SKM-1 (cell line): ENCODE data around the gene DLGAP4.

ENCODE experiments used
- DNase-seq: peaks from one replicate; lab custom pipeline; 2025; ENCODE audit not compliant: unreplicated experiment; lab: John Stamatoyannopoulos, UW

DLGAP4 gene

GRCh38 chr20:36352843-36353553, 46.9 kb downstream of the DLGAP4 start:
- no peak for DNase-seq

DNA sequence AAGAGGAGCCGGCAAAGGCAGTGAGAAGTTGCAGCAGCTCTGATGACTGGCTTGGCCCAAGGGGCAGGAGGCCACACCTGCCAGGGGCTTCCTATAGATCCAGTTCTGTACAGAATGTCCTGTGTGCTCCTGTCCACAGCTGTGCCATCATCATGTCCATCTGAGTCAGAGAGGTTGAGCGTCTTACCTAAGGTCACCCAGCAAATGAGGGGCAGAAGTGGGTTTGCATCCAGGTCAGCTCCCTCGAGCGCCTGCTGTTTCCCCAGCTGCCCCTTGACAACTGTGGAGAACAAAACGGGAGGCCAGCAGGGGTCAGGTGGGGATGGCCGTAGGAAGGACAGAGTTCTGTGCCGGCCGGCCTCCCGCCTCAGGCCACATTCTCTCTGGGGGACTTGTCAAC, 47.6 kb downstream of the DLGAP4 start:
- DNase-seq: no peak

GRCh38 chr20:36355469-36356171, 49.5 kb downstream of the DLGAP4 start:
- DNase-seq: no peak

- no peak for DNase-seq
Observed at GRCh38 chr20:36359668-36360406, 53.7 kb downstream of the DLGAP4 start.

DNA sequence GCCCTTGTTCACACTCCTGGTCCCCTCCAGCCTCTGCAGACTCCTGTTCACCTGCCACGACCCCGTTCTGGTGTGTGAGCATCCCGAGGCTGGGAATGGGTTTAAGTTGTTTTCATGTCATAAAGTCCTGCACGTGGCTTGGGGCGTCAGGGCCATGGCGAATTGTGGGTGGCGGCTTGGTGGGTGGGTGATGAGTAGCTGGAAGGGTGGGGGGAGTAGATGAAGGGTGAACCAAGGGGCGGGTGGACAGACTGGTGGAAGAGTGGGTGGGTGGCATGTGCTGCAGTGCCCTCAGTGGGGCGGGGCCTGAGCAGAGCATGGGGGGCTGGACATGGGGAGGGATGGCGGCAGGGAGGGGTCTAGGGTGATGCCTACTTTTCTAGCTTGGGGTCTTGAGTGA, 54.3 kb downstream of the DLGAP4 start:
- DNase-seq: no peak

DNA sequence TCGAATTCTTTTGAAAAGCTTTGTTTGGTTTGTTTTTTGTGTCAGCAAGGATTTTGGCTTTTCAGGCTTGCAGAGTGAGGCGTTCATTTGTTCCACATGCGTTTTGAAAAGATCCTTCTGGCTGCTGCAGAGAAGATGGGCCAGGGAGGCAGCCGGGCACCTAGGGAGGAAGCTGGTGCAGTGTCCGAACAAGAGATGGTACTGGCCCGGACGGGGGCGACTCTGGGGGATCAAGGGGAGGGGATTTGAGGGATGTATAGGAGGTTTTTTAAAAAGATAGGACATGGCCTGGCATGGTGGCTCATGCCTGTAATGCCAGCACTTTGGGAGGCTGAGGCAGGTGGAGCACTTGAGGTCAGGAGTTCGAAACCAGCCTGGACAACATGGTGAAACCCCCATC, 55.3 kb downstream of the DLGAP4 start:
- no peak for DNase-seq

DNA sequence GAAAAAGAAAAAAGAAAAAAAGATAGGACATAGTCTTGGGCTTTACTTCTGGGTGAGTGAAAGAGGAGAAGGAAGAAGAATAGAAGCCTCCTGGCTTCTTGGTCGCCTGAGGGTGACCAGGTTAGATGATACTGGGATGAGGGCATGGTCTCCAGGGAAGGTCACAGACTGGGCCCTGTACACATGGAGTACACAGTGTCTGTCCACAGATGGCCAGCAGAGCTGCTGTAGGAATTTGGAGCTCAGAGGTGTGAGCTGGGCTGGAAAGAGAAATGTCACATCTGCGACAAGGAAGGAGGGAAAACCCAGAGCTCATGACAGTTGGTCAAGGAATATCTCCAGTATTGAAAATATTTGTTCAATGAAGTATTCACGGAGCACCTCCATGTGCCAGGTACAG, 56.1 kb downstream of the DLGAP4 start:
- DNase-seq: no peak

DNA sequence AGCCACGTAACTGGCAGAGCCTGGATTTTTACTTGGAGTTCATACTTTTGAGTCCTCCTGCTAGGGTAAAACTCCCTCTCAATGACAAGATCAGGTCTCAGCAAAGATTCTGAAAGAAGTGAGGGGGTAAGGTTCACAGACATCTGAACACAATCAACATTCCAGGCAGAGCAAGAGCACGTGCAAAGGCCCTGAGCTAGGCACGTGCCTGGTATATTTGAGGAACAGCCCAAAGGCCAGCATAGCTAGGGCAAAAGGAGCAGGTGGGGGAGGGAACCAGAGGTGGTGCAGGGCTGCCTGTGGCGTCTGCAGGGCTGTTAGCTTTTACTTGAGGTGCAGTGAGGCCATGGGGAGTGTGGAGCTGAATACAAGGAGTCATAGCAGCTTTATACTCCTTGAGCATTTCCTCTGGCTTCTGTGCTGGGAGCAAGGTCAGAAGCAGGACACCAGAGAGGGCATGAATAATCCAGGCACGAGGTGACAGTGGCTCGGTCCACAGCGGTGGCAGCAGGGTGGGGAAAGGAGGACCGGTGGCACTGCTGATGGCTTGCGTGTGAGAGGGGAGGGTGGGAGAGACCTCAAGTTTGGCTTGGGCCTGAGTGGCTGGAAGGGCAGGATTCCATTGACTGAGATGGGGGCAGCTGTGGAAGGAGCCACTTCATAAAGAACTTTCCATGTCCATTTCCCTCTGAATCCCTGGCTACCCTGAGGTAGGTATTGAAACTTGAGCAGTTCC, 57.0 kb downstream of the DLGAP4 start:
- DNase-seq: no peak

DNA sequence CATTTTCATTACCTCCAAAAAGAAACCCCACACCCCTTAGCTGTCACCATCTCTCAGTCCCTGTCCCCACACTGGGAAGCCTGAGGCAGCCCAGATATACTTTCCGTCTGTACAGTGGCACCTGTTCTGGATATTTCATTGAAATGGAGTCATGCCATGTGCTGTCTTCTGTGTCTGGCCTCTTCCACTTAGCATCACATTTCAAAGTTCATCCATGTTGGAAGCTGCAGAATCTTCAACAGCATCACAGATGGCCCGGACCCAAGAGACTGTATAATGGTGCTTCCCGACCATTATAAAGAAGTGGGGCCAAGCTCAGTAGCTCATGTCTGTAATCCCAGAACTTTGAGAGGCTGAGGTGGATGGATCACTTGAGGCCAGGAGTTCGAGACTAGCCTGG, 58.4 kb downstream of the DLGAP4 start:
- DNase-seq: no peak

- DNase-seq: no peak
Observed at GRCh38 chr20:36366623-36367369, 60.7 kb downstream of the DLGAP4 start.

DNA sequence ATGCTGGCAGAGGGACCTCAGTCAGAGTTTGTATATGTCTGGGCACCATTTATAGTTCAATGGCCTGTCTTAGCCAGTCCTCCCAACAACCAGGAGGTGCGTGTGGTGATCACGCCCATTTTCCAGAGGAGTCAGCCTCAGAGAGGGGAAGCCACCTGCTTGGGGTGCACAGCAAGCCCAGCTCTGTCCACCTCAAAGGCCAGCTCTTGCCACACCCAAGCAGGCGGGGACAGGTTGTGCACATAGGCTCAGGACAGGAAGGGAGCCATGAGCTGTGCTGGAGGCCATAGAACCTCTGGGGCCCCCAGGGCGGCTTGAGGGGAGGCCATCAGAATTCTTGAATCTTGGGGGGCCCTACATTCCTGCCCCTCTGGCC, 61.2 kb downstream of the DLGAP4 start:
- no peak for DNase-seq

GRCh38 chr20:36367907-36368799, 62.0 kb downstream of the DLGAP4 start:
- no peak for DNase-seq

- DNase-seq: no peak
Observed at GRCh38 chr20:36368869-36369268, 62.7 kb downstream of the DLGAP4 start.

DNA sequence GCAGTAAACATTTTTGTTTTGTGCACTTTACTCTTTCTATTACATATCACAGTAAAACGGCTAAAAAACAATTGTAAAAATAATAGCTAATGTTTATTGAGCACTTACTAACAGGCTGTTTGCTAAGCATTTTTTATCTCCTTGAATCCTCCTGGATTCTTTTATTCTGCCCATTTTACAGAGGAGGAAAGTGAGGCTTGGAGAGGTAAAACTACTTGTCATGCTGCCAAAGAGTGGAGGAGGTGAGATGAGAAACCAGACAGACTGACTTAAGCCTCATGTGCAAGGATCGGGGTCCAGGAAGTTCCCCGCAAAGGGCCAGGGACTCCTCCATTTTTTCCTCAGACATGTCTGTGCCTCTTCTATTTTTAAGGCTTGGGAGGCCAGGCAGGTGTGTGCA, 63.6 kb downstream of the DLGAP4 start:
- no peak for DNase-seq

DNA sequence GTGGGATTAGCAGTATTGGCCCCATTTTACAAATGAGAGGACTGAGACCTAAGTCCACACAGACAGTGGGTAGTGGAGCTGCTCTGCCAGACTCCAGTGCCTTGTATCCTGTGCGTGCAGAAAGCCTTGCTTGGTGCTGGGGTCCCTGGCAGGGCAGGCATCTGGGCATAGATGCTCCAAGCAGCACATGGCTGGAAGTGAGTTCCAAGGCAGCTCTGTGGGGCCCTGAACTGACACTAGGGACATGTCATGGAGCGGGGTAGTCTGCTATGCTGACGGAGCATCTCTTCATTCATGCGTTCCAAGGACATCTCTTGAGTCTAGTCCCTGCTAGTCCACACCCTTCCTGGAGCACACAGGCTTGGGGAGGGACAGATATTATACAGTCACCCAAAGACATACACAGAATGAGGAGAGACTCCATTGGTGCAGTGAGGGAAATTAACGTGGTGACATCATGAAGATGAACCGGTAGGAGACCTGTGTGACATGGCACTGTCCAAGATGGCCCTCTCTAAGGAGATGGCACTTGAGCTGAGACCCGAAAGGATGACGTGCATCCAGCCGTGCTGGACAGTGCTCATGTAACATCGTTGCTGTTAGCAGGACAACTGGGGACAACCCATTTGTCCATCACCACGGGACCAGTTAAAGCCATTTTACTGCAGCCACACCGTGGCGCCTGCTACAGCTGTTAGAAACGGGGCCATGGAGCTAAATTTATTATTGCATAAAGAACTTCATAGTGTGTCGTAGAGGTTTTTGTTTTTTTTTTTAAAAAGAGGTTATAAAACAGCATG, 65.1 kb downstream of the DLGAP4 start:
- no peak for DNase-seq

DNA sequence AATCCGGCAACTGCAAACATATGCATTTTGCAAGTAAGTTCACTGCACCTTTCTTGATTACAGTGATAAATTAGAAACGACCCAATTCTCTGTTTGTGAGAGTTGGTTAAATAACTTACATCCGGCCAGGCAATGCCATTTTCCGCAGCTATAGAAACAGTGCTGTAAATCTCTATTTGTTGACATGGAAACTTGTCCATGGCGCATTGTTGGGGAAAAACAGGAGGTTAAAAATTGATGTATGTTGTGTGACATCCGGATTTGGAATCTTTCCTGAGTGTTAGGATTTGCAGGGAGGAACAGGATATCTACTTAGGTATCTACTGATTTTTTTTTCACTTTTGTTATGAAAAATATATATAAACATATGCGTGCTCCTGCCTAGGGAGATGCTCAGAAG, 66.5 kb downstream of the DLGAP4 start:
- no peak for DNase-seq

- no peak for DNase-seq
Observed at GRCh38 chr20:36373089-36373488, 67.0 kb downstream of the DLGAP4 start.

DNA sequence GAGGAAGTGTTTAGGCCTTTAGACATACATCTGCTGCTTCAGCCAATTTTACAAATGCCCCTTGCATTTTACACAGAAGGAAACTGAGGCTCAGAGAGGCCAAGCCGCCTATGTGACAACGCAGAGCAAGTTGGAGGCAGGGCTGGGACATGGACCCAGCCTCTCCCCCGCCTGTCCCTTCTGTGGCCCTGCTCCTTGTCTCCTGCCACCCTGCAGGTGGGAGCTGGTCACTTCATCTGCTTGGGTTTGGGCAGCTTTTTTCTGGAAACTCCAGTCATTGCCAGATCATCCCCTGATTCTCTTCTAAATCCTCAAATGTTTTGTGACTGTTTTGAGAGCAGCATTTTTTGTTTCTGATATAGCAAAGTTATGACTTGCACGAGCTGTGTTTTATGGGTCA, 68.9 kb downstream of the DLGAP4 start:
- DNase-seq: no peak
